HCT116 (cell line): ENCODE results near the gene RERG. TPM values are rescaled to one million over a fixed set of nuclear protein-coding genes. Genes with fewer than 3 reads are reported as not detected.

Experiments used
- ATAC-seq: fragments of 200-7000 bp; cut with Tn5 transposase; 2 replicates; pipeline ENCODE4 v1.9.1; 2020; ENCODE audit warnings: mild to moderate bottlenecking, moderate library complexity
- BruUV-seq: library from RNA; stranded (reverse); fragments of 400-500 nt; replicated peaks from 2 replicates; lab custom pipeline; 2021; lab: Mats Ljungman, UMichigan
- CTCF ChIA-PET: fragments of 300-600 bp; sonication (Branson Sonifier 250); formaldehyde crosslinking; loops from one replicate; lab custom pipeline; 2021; ENCODE audit warnings: antibody characterized with exemption; lab: Charles Lee
- POLR2A ChIA-PET: fragments of 300-600, 350-600 bp; sonication (Branson Sonifier 250); formaldehyde crosslinking; loops from one replicate; lab custom pipeline; 2021; ENCODE audit warnings: antibody characterized with exemption; lab: Charles Lee
- RAD21 ChIA-PET, 2 experiments: fragments of 300-600 bp; sonication (Branson Sonifier 250); formaldehyde crosslinking; loops; one replicate each; lab custom pipeline; 2023; ENCODE audit warnings: low total read pairs in 2 of 2; ENCODE audit not compliant: uncharacterized antibody in 2 of 2, unreplicated experiment in 2 of 2, low non-redundant PET in 1 of 2; lab: Charles Lee
- DNase-seq: peaks from one replicate; pipeline ENCODE4 v3.0.0-alpha.2; 2010; ENCODE audit warnings: low read depth, low spot score
- H2AFZ ChIP-seq: fragments of 200-600 bp; shearing (Covaris generic), sonication (generic); 2 replicates; pipeline ENCODE4 v1.6.1; 2017; ENCODE audit warnings: low read depth, mixed run types, mixed read lengths, antibody characterized with exemption, low read length; ENCODE audit not compliant: poor library complexity, severe bottlenecking
- H3K27ac ChIP-seq: 2 replicates; pipeline ENCODE4 v1.5.1; 2012; ENCODE audit warnings: low read depth, low read length
- H3K27me3 ChIP-seq: fragments of 200-600 bp; sonication (generic); 2 replicates; pipeline ENCODE4 v1.6.1; 2016; ENCODE audit warnings: mixed run types, low read length, mixed read lengths; ENCODE audit not compliant: insufficient read depth
- H3K36me3 ChIP-seq, 2 experiments: fragments of 200-500 bp in 1 of 2; fragments of 200-600 bp in 1 of 2; sonication (Bioruptor generic) in 1 of 2; sonication (generic) in 1 of 2; 2 replicates each; pipeline versions ENCODE4 v1.5.1 to v1.6.1; 2014 to 2016; ENCODE audit warnings: low read length in 2 of 2, inconsistent platforms in 1 of 2, mixed read lengths in 1 of 2, mixed run types in 1 of 2; ENCODE audit not compliant: insufficient read depth in 2 of 2, control insufficient read depth in 1 of 2
- H3K4me1 ChIP-seq, 2 experiments: fragments of 200-600 bp in 1 of 2; sonication (generic) in 1 of 2; 2 replicates each; pipeline versions ENCODE4 v1.5.1 to v1.6.1; 2012 to 2017; ENCODE audit warnings: low read length in 2 of 2, inconsistent platforms in 1 of 2, mild to moderate bottlenecking in 1 of 2, mixed read lengths in 1 of 2, mixed run types in 1 of 2, moderate library complexity in 1 of 2; ENCODE audit not compliant: insufficient read depth in 2 of 2, control insufficient read depth in 1 of 2
- H3K4me2 ChIP-seq: fragments of 200-600 bp; sonication (generic); 2 replicates; pipeline ENCODE4 v1.6.1; 2017; ENCODE audit warnings: mixed run types, low read length, mixed read lengths
- H3K4me3 ChIP-seq, 2 experiments: fragments of 200-600 bp in 1 of 2; sonication (generic) in 1 of 2; replicated peaks in 1 of 2; 2 replicates each; pipeline ENCODE4 v1.5.1; 2011 to 2016; ENCODE audit warnings: low read length in 2 of 2, control low read depth in 1 of 2, low read depth in 1 of 2, mild to moderate bottlenecking in 1 of 2, mixed read lengths in 1 of 2, mixed run types in 1 of 2
- H3K79me2 ChIP-seq: fragments of 200-600 bp; sonication (generic); 2 replicates; pipeline ENCODE4 v1.6.1; 2017; ENCODE audit warnings: mild to moderate bottlenecking, mixed run types, low read length, moderate library complexity, mixed read lengths; ENCODE audit not compliant: insufficient read depth
- H3K9ac ChIP-seq: fragments of 200-600 bp; sonication (generic); 2 replicates; pipeline ENCODE4 v1.6.1; 2016; ENCODE audit warnings: low read length, mixed read lengths
- H3K9me2 ChIP-seq: fragments of 200-600 bp; sonication (generic), shearing (Covaris generic); 2 replicates; pipeline ENCODE4 v1.6.1; 2017; ENCODE audit warnings: mixed run types, mild to moderate bottlenecking, moderate library complexity; ENCODE audit not compliant: insufficient read depth
- H3K9me3 ChIP-seq, 2 experiments: fragments of 200-500 bp in 1 of 2; fragments of 200-600 bp in 1 of 2; sonication (Bioruptor generic) in 1 of 2; sonication (generic) in 1 of 2; 2 replicates each; pipeline ENCODE4 v1.6.1; 2014 to 2017; ENCODE audit warnings: low read length in 2 of 2, mixed read lengths in 2 of 2, inconsistent platforms in 1 of 2, low read depth in 1 of 2, mild to moderate bottlenecking in 1 of 2, mixed run types in 1 of 2, moderate library complexity in 1 of 2; ENCODE audit not compliant: control insufficient read depth in 1 of 2, insufficient read depth in 1 of 2
- H4K20me1 ChIP-seq: fragments of 200-600 bp; sonication (generic), shearing (Covaris generic); 2 replicates; pipeline ENCODE4 v1.6.1; 2017; ENCODE audit warnings: mixed run types, mild to moderate bottlenecking, moderate library complexity; ENCODE audit not compliant: insufficient read depth
- ATF3 ChIP-seq: IDR thresholded peaks from 2 replicates; pipeline ENCODE4 v1.6.1; 2012
- CBX3 ChIP-seq: IDR thresholded peaks from 2 replicates; pipeline ENCODE4 v1.6.1; 2012; ENCODE audit warnings: low read depth
- CEBPB ChIP-seq: IDR thresholded peaks from 2 replicates; pipeline ENCODE4 v1.6.1; 2012; ENCODE audit warnings: low read depth
- CTCF ChIP-seq, 3 experiments: fragments of 200-600 bp in 1 of 3; sonication (generic) in 1 of 3; IDR thresholded peaks in 2 of 3; conservative IDR thresholded peaks in 1 of 3; 2 replicates each; pipeline ENCODE4 v1.5.1; 2012 to 2017; ENCODE audit warnings: low read depth in 2 of 3, low read length in 2 of 3, antibody characterized with exemption in 1 of 3, borderline replicate concordance in 1 of 3, control low read depth in 1 of 3, mild to moderate bottlenecking in 1 of 3, mixed read lengths in 1 of 3, mixed run types in 1 of 3, moderate library complexity in 1 of 3; ENCODE audit not compliant: insufficient read depth in 1 of 3
- EGR1 ChIP-seq: IDR thresholded peaks from 2 replicates; pipeline ENCODE4 v1.6.1; 2012; ENCODE audit warnings: low read depth
- ELF1 ChIP-seq: IDR thresholded peaks from 2 replicates; pipeline ENCODE4 v1.6.1; 2012; ENCODE audit warnings: low read depth, borderline replicate concordance
- EZH2phosphoT487 ChIP-seq: fragments of 200-600 bp; IDR thresholded peaks from 2 replicates; pipeline ENCODE4 v1.6.1; 2018; ENCODE audit warnings: antibody characterized with exemption, borderline replicate concordance
- FOSL1 ChIP-seq: IDR thresholded peaks from 2 replicates; pipeline ENCODE4 v1.6.1; 2012; ENCODE audit warnings: low read depth
- JUND ChIP-seq: IDR thresholded peaks from 2 replicates; pipeline ENCODE4 v1.6.1; 2012
- POLR2A ChIP-seq: IDR thresholded peaks from 2 replicates; pipeline ENCODE4 v1.7.0; 2011; ENCODE audit warnings: borderline replicate concordance; ENCODE audit not compliant: insufficient read depth, insufficient read length; ENCODE audit errors: extremely low read depth
- POLR2AphosphoS5 ChIP-seq: IDR thresholded peaks from 2 replicates; pipeline ENCODE4 v1.6.1; 2011; ENCODE audit warnings: mild to moderate bottlenecking, low read depth, low read length, moderate library complexity
- RAD21 ChIP-seq: IDR thresholded peaks from 2 replicates; pipeline ENCODE4 v1.6.1; 2012; ENCODE audit warnings: low read depth, mild to moderate bottlenecking
- REST ChIP-seq: IDR thresholded peaks from 2 replicates; pipeline ENCODE4 v1.6.1; 2012; ENCODE audit warnings: low read depth
- SIN3A ChIP-seq: IDR thresholded peaks from 2 replicates; pipeline ENCODE4 v1.6.1; 2012; ENCODE audit warnings: low read depth
- SP1 ChIP-seq: IDR thresholded peaks from 2 replicates; pipeline ENCODE4 v1.6.1; 2012; ENCODE audit warnings: low read depth
- SRF ChIP-seq: IDR thresholded peaks from 2 replicates; pipeline ENCODE4 v1.6.1; 2012; ENCODE audit warnings: low read depth
- YY1 ChIP-seq: IDR thresholded peaks from 2 replicates; pipeline ENCODE4 v1.6.1; 2011; ENCODE audit warnings: low read length, low read depth, moderate library complexity, mild to moderate bottlenecking; ENCODE audit not compliant: insufficient replicate concordance; ENCODE audit errors: extremely low read depth
- ZBTB33 ChIP-seq: IDR thresholded peaks from 2 replicates; pipeline ENCODE4 v1.6.1; 2011; ENCODE audit warnings: mild to moderate bottlenecking, low read length, moderate library complexity; ENCODE audit not compliant: insufficient replicate concordance; ENCODE audit errors: extremely low read depth
- ZFX ChIP-seq: fragments of 450-650 bp; IDR thresholded peaks from 2 replicates; pipeline ENCODE4 v1.6.1; 2017
- ZNF274 ChIP-seq: fragments of 200-500 bp; sonication (Bioruptor generic); IDR thresholded peaks from 2 replicates; pipeline ENCODE4 v1.6.1; 2014; ENCODE audit warnings: mild to moderate bottlenecking, low read depth, low read length, inconsistent platforms
- intact Hi-C: fragments of 100-400 bp; cut with micrococcal nuclease; formaldehyde crosslinking; loops from 2 replicates; pipeline ENCODE4 v1.10.0; 2022
- total RNA-seq: library from RNA; stranded (reverse); gene quantifications from one replicate; pipeline ENCODE4 v1.2.1, GENCODE V29; 2021; ENCODE audit not compliant: unreplicated experiment

Gene RERG
- total RNA-seq, 1 experiment from 2014 or later = not detected

GRCh38 chr12:15092826-15093225 is 128.4 kb downstream of the RERG start (continued):
- TF ChIP-seq ATF3 (no peak), ZFX (no peak)

- no peak for ATAC-seq
- Histone ChIP-seq H3K9me2 (no peaks in the 10 kb centered on the region), H4K20me1 (no peaks in the 10 kb centered on the region), H3K4me3 (no peak overlapping the region), H3K4me2 (no peak overlapping the region), H3K27me3 (peaks cover 75% of the 10 kb centered on the region), H3K9ac (no peak overlapping the region), H3K9me3 (no peaks in the 10 kb centered on the region), H3K36me3 (no peaks in the 10 kb centered on the region), H3K4me1 (no peaks in the 10 kb centered on the region), H2AFZ (no peak overlapping the region), H3K79me2 (no peaks in the 10 kb centered on the region), H3K27ac (no peak overlapping the region)
- RAD21 ChIA-PET = no interaction called here
- no TSS peak for BruUV-seq
- no peak for TF ChIP-seq CBX3
- TF ChIP-seq YY1 = no peak
- no peak for TF ChIP-seq ZFX
- TF ChIP-seq ZBTB33 = no peak
- TF ChIP-seq POLR2A = no peak
- no peak for TF ChIP-seq CTCF (IDR thresholded peaks at IDR 0.05 in 2 of 3, conservative IDR thresholded peaks at IDR 0.05 in 1 of 3; ENCODE audit: borderline replicate concordance in 1 of 3, insufficient read depth in 1 of 3, low read depth in 2 of 3, low read length in 2 of 3)
- no peak for TF ChIP-seq SP1
- TF ChIP-seq ATF3 = no peak
- no peak for TF ChIP-seq POLR2AphosphoS5
- no peak for TF ChIP-seq SRF
- TF ChIP-seq EZH2phosphoT487 = no peak
- no peak for TF ChIP-seq EGR1
- no peak for TF ChIP-seq REST
- no peak for TF ChIP-seq FOSL1
- TF ChIP-seq ELF1 = no peak
- TF ChIP-seq RAD21 = no peak
- TF ChIP-seq CEBPB = no peak
- TF ChIP-seq ZNF274 = no peak
- TF ChIP-seq JUND = no peak
- TF ChIP-seq SIN3A = no peak
- intact Hi-C loops = no loop called here
- DNase-seq = no peak
- POLR2A ChIA-PET = no interaction called here
- CTCF ChIA-PET = no interaction called here
These were observed 130.8 kb downstream of the RERG start for GRCh38 chr12:15090441-15090840.
